ENCODE results near the gene MAMSTR.
"Not testable (repeated sequence)": the region's sequence is repeated elsewhere in the genome, so short reads cannot be mapped to it uniquely, and the experiment has no call there.

The MAMSTR gene

DNA sequence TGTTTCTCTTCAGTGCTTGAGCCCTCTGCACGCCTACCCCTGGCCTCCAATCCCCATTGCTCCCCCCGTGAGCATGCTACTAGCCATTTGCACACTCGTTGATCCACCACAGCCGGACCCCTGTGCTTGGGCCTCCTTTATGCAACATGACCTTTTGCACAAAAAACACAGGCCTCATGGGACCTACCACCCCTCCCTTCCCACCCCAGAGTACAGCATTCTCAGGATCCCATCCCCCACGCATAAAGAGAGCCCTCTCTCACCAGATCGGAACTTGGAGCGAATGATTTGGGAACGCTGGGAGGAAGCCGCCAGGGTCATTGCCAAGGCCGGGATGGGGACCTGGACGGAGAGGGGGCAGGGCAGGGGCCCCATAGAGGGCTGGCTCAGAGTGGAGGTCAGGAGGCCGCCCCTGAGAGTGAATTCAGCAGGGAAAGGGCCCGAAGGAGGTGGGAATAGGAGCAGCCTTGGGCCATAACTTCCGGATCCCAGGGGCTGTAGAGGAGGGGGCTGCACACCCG is 754 bp downstream of the MAMSTR start:
- DNase-seq: no peak

DNA sequence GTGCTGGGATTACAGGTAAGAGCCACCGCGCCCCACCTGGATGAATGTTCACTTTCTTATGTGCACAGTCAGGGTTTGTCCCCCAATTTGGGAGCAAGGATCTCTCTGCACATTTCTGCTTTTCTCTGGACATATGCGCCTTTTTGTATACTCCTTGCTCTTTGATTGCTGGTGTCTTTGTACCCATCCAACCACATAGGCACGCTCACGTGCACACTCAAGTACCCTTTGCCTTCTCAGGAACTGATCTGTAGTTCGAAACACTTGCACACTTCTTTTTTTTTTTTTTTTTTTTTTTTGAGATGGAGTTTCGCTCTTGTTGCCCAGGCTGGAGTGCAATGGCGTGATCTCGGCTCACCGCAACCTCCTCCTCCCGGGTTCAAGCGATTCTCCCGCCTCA is 1.4 kb downstream of the MAMSTR start:
- DNase-seq: not testable (repeated sequence)

- no peak for DNase-seq
These were observed 2.8 kb downstream of the MAMSTR start for GRCh38 chr19:48716562-48717291.

DNA sequence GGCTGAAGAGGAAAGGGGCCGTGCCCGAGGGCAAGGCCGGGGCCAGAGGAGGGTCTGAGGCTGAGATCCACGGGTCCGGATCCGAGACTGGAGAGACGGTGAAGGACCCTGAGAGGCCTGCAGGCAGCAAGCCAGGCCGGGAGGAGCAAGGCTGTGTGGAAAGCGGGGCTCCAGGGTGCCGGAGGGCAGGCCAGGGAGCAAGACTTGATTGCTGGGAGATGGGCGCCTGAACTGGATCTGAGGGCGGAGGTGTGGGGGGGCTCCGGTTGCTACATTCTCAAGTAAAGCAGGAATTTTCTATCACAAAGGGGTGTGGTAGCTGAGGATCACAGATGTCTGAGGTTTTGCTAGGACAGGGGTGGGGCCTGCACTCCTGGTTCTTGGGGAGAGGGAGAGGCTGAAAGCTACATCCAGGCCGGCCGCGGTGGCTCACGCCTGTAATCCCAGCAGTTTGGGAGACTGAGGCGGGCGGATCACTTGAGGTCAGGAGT is 3.8 kb downstream of the MAMSTR start:
- DNase-seq: no peak

DNA sequence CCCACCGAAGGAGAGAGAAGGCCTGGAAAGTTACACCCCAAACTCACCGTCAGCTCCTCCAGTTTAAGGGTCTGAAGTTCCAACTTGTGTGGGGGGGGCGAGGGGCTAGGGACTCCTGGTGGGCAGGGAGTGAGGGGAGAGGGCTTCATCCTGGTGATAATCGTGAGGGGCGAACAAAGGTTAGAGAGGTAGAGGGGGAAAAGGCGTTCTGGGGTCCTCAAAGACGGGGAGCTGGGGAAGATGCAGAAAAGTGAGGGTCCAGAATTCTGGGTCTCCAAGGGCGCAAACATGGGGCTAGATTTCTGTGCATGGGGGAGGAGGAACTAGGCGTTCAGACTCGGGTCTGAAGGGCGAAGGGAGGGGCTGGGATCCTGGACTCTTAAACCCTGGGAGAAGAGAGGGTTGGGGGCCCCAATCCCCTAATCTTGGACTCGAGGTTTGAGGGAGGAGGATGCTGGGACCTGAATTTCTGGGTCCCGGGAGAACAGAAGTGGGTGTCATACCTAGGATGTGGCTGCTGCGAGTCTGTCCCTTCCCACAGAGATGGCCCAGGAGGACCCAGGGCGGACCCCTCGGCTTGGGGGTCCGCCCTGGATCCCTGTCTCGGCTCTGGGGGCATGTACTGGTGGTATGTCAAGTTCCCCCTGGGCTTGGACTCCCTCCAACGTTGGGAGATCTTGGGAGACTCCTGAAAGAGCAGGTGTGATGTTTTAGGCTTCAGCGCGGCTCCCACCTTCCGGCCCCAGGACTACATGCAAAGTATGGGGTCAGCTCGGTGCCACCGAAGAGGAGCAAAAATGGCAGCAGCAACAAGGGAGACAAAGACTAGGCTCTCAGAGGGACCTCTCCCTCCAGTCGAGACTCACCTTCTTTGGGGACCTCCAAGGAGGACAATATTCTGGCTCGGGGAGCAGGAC is 4.5 kb downstream of the MAMSTR start:
- no peak for DNase-seq

DNA sequence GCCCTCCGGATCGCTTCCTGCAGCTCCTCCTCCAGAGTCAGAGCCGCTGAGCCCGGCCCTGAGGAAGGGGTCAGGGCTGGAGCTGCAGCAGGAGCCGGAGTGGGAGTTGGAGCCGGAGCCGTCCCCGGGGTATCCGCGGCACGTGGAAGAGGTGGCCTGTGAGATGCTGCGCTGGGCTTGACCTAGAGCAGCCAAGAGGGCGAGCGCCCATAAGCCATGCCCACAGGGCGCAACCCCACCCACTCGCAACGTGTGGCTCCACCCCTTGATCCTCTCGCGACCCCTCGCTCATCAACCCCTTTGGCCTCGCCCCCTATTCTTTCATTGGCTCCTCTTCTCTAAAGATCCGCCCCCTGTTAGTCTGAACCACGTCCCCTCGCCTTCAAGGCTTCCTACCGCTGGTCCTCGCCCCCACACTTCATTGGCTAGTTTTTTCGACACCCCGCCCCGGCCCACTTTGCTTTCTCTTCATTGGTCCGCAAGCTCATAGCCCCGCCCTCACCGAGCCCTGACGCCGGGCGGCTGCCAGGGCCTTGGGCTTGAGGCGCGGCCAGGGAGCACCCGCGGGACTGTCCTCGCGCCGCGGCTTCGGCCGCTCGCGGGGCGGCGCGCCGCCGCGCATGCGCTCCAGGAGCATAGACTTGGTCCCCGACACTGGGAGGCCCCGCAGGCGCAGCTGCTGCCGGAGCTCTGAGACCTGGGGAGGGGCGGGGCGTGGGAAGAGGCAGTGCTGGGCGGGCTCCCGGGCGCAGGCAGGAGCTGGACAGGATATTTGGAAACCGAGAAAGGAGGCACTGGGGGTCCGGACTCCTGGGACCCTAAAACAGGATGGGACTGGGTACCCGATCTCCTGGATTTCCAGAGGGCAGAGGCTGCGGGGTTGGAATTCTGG is 5.4 kb downstream of the MAMSTR start:
- peak; percentile 97 for DNase-seq

DNA sequence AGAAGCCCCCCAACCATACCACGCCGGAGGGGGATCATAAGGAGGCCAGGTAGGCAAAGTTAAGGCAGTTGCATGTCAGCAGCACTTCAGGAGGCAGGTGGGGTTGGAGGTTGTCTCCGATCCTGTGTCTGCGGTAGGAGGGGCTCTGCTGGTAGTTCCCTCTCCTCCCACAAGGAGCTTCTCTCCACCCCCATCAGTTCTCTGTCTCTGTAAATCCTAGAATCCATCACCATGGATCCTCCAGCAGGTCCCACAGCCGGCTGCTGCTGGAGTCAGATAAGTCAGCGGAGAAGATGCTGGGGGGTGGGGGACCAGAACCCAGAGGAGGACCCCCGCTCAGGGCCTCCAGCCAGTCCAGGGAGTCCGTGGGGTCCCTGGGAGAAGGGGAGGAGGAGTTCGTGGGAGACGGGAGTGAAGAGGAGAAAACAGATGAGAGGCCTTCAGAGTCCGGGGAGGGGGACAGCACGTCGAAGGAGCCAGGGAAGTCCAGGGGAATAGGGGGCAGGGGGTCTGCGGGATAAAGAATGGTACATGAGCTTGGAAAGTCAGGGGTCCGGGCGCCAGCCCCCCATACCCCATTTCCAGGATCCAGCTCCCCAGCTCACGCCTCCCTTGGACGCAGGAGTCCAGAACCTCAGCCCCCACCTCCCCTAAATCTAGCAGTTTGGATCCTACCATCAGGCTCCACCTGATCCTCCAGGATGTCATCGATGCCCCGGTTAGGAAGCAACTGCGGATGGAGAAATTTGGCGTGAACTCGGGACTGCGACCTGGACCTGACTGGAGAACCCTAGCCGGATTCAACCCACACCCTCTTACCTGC is 6.3 kb downstream of the MAMSTR start:
- DNase-seq: no peak

DNA sequence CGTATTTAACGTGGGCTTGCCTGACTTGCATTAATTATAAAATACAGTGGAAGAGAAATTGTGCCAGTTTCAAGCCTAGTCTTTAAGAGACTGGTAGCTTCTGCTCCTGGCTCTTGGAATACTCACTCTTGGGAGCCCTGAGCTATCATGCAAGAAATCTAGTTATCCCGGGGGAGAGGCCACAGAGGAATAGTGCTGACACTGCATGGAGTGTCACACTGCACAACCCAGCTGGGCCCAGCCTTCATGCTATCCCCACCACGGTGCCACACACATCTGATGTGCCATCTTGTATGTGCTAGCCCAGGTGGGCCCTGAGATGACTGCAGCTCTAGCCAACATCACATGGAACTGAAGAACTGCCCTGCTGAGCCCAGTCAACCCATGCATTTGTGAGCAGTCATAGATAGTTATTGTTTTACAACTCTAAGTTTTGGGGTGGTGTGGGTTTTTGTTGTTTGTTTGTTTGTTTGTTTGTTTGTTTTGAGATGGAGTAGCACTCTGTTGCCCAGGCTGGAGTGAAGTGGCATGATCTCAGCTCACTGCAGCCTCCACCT is 8.3 kb downstream of the MAMSTR start:
- no peak for DNase-seq

DNA sequence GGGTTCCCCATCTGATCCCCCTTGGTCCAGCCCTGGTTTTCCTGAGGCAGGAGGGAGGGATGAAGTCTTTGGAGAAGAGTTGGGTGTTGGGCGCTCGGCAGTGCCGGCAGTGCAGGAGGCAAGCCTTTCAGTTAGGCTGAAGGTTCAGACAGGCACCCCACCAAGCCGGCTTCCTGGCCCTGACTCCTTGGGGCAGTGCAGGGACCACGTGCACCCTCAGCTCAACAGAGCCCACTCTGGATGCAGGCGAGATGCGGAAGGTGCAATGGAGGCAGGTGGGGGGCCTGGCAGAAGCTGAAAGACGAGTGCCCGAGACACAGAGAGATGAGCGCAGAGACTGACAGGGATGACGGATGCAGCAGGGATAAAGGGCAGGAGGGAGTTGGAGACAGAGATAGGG is 11.1 kb downstream of the MAMSTR start:
- no peak for DNase-seq

- DNase-seq: no peak
These were observed 14.1 kb downstream of the MAMSTR start for GRCh38 chr19:48705431-48705830.

- DNase-seq: no peak
These were observed 16.2 kb downstream of the MAMSTR start for GRCh38 chr19:48703316-48703715.

GRCh38 chr19:48702701-48703100 is 16.8 kb downstream of the MAMSTR start:
- DNase-seq: no peak

DNA sequence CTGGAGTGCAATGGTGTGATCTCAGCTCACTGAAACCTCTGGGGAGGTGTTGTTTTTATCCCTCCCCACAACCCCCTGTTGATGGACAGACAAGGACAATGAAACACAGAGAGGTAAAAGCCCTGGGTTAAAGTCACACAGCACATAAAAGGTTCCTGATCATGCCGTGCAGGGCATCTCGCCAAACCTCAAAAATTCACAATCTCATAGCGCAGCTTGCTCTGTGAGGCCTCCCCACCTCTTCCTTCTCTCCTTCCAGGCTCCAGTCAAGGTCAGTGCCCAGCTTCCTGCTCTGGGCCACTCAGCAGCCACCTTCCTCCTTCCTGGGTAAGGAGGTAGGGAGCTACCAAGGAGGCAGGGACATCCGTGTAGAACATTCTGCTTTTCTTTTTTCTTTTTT is 21.5 kb downstream of the MAMSTR start:
- DNase-seq: no peak

GRCh38 chr19:48696353-48697010 is 23.0 kb downstream of the MAMSTR start:
- no peak for DNase-seq

GRCh38 chr19:48695743-48696352 is 23.7 kb downstream of the MAMSTR start, which contains the start of gene FUT2:
Gene FUT2, plus strand, starts transcription at chr19:48695971. Its CDS starts 6,986 bp downstream, at chr19:48702957.
- no peak for DNase-seq

- DNase-seq: not testable (repeated sequence)
These were observed 25.9 kb downstream of the MAMSTR start for GRCh38 chr19:48693629-48694028.

DNA sequence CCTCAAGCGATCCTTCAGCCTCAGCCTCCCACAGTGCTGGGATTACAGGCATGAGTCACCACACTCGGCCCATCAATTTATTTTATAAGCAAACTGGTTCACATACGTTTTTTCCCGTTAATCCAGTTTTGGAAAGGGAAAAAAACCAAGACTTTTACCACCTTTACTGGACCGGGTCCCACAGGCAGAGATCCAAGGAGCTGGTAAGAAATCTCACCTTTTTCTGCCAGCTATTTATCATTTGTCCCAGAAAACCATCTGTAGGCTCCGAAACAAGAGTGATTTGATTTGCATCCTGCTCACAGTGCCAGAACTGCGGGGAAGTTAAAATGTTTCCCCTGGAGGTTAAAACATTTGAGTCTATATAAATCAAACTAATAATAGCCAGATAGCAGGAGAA is 30.1 kb downstream of the MAMSTR start:
- DNase-seq: no peak

- DNase-seq: no peak
These were observed 31.7 kb downstream of the MAMSTR start for GRCh38 chr19:48687776-48688175.

- not testable (repeated sequence) for DNase-seq
These were observed 32.9 kb downstream of the MAMSTR start for GRCh38 chr19:48686637-48687036.

DNA sequence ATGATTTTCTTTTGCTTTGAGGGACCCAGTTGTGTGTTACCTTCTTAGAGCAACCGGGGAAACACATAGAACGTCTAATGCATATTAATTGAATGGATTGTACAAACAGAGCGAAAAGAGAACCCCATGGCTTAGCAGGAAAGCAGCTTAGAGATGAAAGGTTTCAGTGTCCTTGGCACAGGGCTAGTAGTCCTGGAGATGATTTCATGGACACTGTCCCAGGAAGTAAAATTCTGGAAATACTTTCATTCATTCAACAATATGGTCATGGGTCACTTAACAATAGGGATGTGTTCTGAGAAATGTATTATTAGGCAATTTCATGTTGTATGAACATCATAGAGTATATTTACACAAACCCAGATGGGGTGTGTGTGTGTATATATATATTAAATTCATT is 33.4 kb downstream of the MAMSTR start:
- no peak for DNase-seq
